HL-60/S4 treated with retinoic acid at 250 ng/mL for 4 days and 3 days (cell line): ENCODE data around the gene NFKBIE.

Experiments
- in situ Hi-C: fragments of 300-500 bp; cut with MboI; formaldehyde crosslinking; loops from 2 replicates; pipeline ENCODE4 v1.7.0; 2022; ENCODE audit warnings: low sequenced_read_pairs

Gene NFKBIE

GRCh38 chr6:44229376-44230033 lies 35.8 kb downstream of the NFKBIE start:
- in situ Hi-C loops = no loop called here

GRCh38 chr6:44228836-44229235 lies 36.5 kb downstream of the NFKBIE start:
- in situ Hi-C loops = no loop called here

DNA sequence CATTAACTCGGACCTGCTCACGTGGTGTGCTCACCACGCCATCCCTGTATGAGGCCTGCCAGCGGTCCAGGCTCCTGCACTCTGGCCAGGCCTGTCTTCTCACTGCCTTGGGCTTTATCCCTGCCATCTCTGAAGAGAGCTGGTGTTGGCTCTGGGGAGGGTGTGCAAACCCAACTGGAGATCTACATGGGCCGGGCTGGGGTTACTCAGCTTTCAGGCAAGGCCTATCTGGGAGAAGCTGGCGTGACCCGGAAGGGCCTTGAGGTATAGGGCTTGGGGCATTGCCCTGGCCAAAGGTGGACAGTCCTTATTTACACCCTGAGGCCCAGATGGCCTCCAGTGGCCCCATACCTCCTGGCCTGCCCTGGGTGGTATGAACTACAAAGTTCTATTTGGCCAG lies 36.9 kb downstream of the NFKBIE start:
- in situ Hi-C loops = no loop called here

- in situ Hi-C loops = no loop called here
Observed at GRCh38 chr6:44228031-44228430, 37.3 kb downstream of the NFKBIE start.

DNA sequence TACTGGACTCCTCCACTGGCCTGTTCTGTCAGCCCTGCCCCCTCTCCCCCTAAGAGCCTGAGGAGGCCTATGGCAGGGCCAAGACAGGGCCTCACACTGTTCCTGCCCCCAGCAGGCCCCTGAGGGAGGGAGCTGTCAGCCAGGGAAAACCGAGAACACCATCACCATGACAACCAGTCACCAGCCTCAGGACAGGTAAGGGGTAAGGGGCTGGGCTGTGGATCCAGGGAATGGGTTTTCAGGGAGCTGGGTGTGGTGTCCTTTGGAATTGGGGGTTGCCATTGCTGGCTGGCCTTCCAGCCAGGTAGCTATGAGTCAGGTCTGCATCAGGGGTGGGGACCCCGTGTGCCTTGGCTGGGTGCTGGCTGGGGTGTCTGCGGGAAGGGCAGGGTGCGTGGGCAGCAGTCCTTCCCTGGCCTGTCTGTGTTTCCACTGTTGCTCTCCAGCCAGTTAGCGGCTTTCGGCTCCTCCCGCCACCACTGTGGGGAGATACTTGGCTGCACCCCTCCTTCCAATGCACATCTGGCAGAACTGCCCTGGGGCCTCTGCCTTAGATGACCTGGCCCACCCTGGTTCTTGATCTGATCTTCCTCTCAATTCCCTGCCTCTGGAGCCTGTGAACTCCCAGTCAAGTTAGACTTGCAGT lies 38.1 kb downstream of the NFKBIE start:
- in situ Hi-C loops = no loop called here

DNA sequence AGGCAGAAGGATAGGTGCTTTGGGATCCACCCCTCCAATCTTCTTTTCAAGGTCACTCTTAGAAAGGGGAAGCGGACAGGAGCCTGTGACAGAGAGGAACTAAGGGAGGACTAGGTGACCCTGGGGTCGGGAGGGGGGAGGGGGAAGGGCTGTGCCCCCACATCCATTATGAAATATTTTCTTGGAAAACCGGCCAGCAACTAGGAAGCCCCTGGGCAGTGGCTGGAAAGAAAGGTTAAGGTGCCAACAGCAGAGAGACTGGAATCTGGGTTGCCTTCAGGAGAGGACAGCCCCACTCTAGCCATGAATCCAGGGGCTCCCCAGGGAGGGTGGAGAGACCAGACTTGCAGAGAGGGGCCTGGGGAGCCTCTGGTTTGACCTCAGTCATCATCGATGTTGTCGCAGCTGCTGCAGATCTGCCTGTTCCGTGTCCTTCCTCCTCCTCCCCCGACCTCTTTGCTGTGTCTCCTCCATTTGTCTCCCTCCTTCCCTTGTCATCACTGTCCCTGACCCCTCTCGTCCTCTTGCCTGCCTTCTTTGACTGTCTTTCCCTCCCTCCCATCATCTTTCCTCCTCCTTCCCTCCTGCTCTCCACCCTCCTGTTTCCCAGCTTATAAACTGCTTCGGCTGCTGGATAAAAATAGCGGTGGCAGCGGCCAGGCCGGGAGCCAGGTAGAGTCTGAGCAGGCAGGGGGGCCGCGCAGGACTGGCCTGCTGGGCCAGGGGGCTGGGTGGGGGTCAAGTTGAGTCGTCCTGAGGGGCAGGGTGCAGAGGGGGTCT lies 38.8 kb downstream of the NFKBIE start:
- in situ Hi-C loops = no loop called here

GRCh38 chr6:44225579-44226325 lies 39.6 kb downstream of the NFKBIE start:
- in situ Hi-C loops = no loop called here

GRCh38 chr6:44224965-44225305 lies 40.4 kb downstream of the NFKBIE start:
- in situ Hi-C loops = no loop called here

GRCh38 chr6:44224029-44224964 lies 41.1 kb downstream of the NFKBIE start:
- in situ Hi-C loops = no loop called here

- in situ Hi-C loops = no loop called here
Observed at GRCh38 chr6:44223319-44224028, 41.9 kb downstream of the NFKBIE start, which contains the start of gene SLC29A1. TSS of gene SLC29A1 (plus strand) at chr6:44223595. CDS start at chr6:44227314, 3,719 bp downstream.

DNA sequence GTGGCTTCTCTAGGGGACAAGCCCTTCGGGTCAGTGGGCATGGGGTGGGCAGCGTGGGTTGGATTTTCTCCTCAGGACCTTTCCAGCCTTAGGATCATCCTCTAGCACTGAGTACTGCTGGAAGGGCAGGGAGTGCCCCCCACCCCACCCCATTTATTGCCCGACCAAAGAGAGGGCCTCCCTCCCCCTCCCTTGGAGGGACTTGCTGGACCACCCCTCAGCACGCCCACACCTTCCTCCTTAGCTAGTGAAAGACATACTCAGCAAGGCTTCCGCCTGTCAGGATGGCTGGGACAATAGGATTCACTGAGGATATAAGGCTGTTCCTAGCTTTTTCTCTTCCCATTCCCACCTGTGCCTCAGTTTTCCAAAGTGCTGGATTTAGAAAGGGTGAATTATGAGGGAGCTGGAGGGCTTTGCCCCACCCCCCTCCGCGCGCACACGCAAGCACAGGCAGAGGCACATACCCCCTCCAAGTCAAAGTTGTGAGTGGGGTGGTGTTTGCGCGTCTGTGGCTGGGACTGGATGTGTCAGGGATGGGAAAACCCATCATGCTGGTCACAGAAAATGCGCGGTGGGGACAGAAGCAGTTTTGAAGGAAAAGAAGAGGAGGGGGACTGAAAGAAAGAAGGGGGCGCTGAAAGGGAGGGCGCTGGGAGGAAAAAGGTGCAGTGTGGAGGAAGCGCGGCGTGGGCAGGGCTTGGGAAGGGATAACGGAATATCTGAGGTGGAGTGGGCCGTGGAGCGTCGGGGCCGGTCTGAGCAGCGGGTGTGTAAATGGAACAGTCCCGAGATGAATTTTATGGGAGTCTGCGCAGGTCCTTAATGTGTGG lies 42.6 kb downstream of the NFKBIE start:
- in situ Hi-C loops = no loop called here

DNA sequence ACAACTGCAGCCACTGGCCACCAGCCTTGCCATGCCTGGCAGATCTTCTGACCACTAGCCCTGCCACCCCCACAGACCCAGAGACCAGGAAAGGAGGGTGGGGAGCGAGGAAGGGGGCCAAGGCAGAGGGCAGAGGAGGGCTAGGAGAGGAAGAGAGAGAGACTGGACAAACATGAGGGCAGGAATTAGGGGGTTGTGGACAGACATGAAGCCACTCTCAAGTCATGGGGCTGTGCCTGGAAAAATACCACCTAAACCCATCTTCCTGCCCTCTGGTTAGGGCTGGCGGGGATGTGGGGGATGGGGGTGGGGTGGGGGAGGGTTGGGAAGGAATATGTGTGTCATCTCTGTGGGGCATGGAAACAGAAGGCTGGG lies 43.4 kb downstream of the NFKBIE start:
- in situ Hi-C loops = no loop called here

GRCh38 chr6:44221291-44221960 lies 43.9 kb downstream of the NFKBIE start:
- in situ Hi-C loops = no loop called here

- in situ Hi-C loops = no loop called here
Observed at GRCh38 chr6:44220913-44221290, 44.4 kb downstream of the NFKBIE start.

DNA sequence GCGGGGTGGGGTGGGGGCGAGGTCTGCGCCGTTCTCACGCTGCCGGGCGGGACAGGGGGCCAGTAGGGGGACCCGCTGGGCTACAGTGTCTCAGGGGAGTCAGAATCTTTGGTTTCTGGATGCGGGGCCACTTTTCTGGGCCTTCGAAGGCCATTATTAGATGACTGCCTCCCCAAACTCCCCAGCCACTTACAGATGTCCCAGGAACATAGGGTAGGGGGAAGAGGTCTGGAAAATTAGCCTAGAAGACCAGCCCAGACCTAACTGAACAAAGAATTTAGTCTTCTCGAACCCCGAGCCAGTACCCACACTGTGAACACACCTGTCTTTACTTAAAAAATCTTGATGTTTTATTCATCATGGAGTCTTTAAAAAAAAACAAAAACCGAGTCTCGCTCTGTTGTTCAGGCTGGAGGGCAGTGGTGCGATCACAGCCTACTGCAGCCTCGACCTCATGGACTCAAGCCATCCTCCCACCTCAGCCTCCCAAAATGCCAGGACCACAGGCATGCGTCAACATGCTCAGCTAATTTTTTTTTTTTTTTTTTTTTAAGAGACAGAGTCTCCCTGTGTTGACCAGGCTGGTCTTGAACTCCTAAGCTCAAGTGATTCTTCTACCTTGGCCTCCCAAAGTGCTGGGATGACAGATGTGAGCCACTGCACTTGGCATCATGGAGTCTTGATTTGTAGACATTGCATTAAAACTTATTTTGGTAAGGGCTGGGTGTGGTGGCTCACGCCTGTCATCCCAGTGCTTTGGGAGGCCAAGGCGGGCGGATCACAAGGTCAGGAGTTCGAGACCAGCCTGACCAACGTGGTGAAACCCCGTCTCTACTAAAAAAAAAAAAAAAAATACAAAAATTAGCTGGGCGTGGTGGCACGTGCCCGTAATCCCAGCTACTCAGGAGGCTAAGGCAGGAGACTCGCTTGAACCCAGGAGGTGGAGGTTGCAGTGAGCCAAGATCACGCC lies 45.3 kb downstream of the NFKBIE start:
- in situ Hi-C loops = no loop called here

DNA sequence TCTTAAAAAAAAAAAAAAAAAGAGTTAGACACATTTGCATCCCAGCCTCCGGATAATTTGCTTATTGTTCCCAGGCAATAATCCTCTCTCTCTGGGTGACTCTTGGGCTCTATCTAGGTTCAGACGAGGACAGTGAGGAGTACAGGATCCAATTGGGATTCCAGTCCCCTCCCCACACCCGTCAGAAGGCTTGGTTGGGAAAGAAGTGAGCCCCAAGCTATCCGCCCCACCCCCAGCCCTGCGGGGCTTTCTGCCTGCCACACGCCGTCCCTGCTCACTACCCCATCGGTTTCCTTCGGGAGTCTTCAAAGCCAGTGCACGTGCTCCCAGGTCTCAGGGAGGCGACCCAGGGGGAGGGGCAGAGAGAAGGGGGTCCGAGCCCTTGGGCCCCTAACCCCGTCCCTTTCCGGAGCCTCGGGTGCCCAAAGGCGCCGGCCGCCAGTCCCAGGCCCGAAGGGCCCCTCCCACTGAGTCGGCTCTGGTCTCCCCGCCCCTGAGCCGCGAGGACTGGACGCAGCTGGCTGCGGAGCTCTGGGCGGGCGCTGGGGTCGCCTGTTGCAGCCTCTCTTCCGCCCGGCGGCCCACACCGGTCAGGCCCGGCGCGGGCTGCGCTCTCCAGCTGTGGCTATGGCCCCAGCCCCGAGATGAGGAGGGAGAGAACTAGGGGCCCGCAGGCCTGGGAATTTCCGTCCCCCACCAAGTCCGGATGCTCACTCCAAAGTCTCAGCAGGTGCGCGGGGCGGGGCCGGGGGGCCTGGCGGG lies 46.1 kb downstream of the NFKBIE start:
- in situ Hi-C loops = no loop called here
